GM23338 (cell line): ENCODE measurements around the gene HIBADH. TPM values are rescaled to one million over a fixed set of nuclear protein-coding genes. Genes with fewer than 3 reads are reported as not detected.

Experiments used
- ATAC-seq: fragments of 200-7000 bp; cut with Tn5 transposase; 3 replicates; pipeline ENCODE4 v1.9.1; 2020
- DNase-seq: peaks from one replicate; pipeline ENCODE4 v3.0.0-alpha.2; 2015; ENCODE audit warnings: low spot score
- H2AFZ ChIP-seq: fragments of 200-600 bp; sonication (generic); 2 replicates; pipeline ENCODE4 v1.8.0; 2016; ENCODE audit warnings: antibody characterized with exemption, mild to moderate bottlenecking, moderate library complexity
- H3F3A ChIP-seq: fragments of 200-600 bp; sonication (generic); replicated peaks from 2 replicates; pipeline ENCODE4 v1.8.0; 2017; ENCODE audit warnings: antibody characterized with exemption, mixed run types, low read depth
- H3K27ac ChIP-seq: fragments of 200-600 bp; sonication (generic); 2 replicates; pipeline ENCODE4 v1.6.1; 2016; ENCODE audit warnings: low read depth
- H3K27me3 ChIP-seq: fragments of 200-600 bp; sonication (generic); 2 replicates; pipeline ENCODE4 v1.8.0; 2016; ENCODE audit warnings: mild to moderate bottlenecking, mixed run types, moderate library complexity; ENCODE audit not compliant: insufficient read depth
- H3K36me3 ChIP-seq: fragments of 200-600 bp; sonication (generic); 2 replicates; pipeline ENCODE4 v1.8.0; 2016; ENCODE audit warnings: mild to moderate bottlenecking; ENCODE audit not compliant: insufficient read depth
- H3K4me1 ChIP-seq: fragments of 200-600 bp; sonication (generic); 2 replicates; pipeline ENCODE4 v1.8.0; 2016; ENCODE audit warnings: mild to moderate bottlenecking, moderate library complexity; ENCODE audit not compliant: insufficient read depth
- H3K4me2 ChIP-seq: fragments of 200-600 bp; sonication (generic); 2 replicates; pipeline ENCODE4 v1.7.1; 2017; ENCODE audit warnings: mixed run types
- H3K4me3 ChIP-seq: fragments of 200-600 bp; sonication (generic); 2 replicates; pipeline ENCODE4 v1.6.1; 2016; ENCODE audit warnings: mixed run types
- H3K79me2 ChIP-seq: fragments of 200-600 bp; sonication (generic); replicated peaks from 2 replicates; pipeline ENCODE4 v1.8.0; 2017; ENCODE audit warnings: mild to moderate bottlenecking; ENCODE audit not compliant: insufficient read depth
- H3K9me2 ChIP-seq: fragments of 200-600 bp; sonication (generic); 2 replicates; pipeline ENCODE4 v1.8.0; 2017; ENCODE audit not compliant: insufficient read depth
- H4K20me1 ChIP-seq: fragments of 200-600 bp; sonication (generic); replicated peaks from 2 replicates; pipeline ENCODE4 v1.8.0; 2017; ENCODE audit warnings: mild to moderate bottlenecking; ENCODE audit not compliant: insufficient read depth
- H3K27ac Mint-ChIP-seq: 2 replicates; pipeline ENCODE4 v1.8.0; 2020; ENCODE audit warnings: inconsistent platforms, mild to moderate bottlenecking, moderate library complexity, mixed read lengths
- H3K27me3 Mint-ChIP-seq: 3 replicates; pipeline ENCODE4 v1.8.0; 2022; ENCODE audit warnings: low read depth, mild to moderate bottlenecking, moderate library complexity, mixed read lengths, inconsistent platforms; ENCODE audit not compliant: insufficient read depth, poor library complexity
- H3K36me3 Mint-ChIP-seq: 3 replicates; pipeline ENCODE4 v1.8.0; 2021; ENCODE audit warnings: low read depth, mild to moderate bottlenecking, inconsistent platforms, moderate library complexity, mixed read lengths
- H3K4me1 Mint-ChIP-seq: 3 replicates; pipeline ENCODE4 v1.8.0; 2020; ENCODE audit warnings: mild to moderate bottlenecking, inconsistent platforms, mixed read lengths
- H3K4me3 Mint-ChIP-seq: 3 replicates; pipeline ENCODE4 v1.8.0; 2021; ENCODE audit warnings: moderate library complexity, mild to moderate bottlenecking, inconsistent platforms, mixed read lengths
- H3K9me3 Mint-ChIP-seq: 3 replicates; pipeline ENCODE4 v1.8.0; 2020; ENCODE audit warnings: moderate library complexity, mild to moderate bottlenecking, inconsistent platforms, mixed read lengths
- CREB1 ChIP-seq: fragments of 250-450 bp; sonication (Bioruptor Pico); IDR thresholded peaks from 2 replicates; pipeline ENCODE4 v1.5.0; 2020; ENCODE audit warnings: low read depth, mild to moderate bottlenecking, moderate library complexity
- EZH2 ChIP-seq: fragments of 200-600 bp; sonication (generic); IDR thresholded peaks from one replicate; pipeline ENCODE4 v1.8.0; 2017; ENCODE audit warnings: antibody characterized with exemption, mild to moderate bottlenecking, low read depth; ENCODE audit not compliant: unreplicated experiment
- EZH2phosphoT487 ChIP-seq: fragments of 200-600 bp; sonication (generic); IDR thresholded peaks from one replicate; pipeline ENCODE4 v1.8.1; 2018; ENCODE audit warnings: antibody characterized with exemption; ENCODE audit not compliant: unreplicated experiment
- JUNB ChIP-seq: IDR thresholded peaks from one replicate; pipeline ENCODE4 v1.6.1; 2016; ENCODE audit warnings: antibody characterized with exemption; ENCODE audit not compliant: unreplicated experiment
- POLR2AphosphoS5 ChIP-seq: IDR thresholded peaks from 2 replicates; pipeline ENCODE4 v1.6.1; 2016; ENCODE audit warnings: antibody characterized with exemption, low read depth
- STAT1 ChIP-seq: IDR thresholded peaks from one replicate; pipeline ENCODE4 v1.6.1; 2016; ENCODE audit warnings: antibody characterized with exemption; ENCODE audit not compliant: unreplicated experiment
- ZNF331 ChIP-seq: fragments of 250-450 bp; sonication (Bioruptor Pico); IDR thresholded peaks from 2 replicates; pipeline ENCODE4 v1.5.0; 2020; ENCODE audit warnings: low read depth, mild to moderate bottlenecking, moderate library complexity
- polyA plus RNA-seq: library from polyadenylated mRNA; unstranded; fragments of >200 nt; fragmentation: Nextera tagmentation; extraction: Ambion mirVana; gene quantifications from 2 replicates; pipeline ENCODE4 v1.2.1, GENCODE V29; 2016
- total RNA-seq: library from RNA; depleted of rRNA; stranded (reverse); fragments of >200 nt; shearing (Covaris generic); gene quantifications from 2 replicates; pipeline ENCODE4 v1.2.3, GENCODE V29; 2014
- TF ChIP-seq, protein P1 (sequence below): fragments of 250-450 bp; sonication (Bioruptor Pico); IDR thresholded peaks from 2 replicates; pipeline ENCODE4 v1.5.0; 2020; ENCODE audit warnings: mild to moderate bottlenecking, moderate library complexity
- TF ChIP-seq, protein P2 (sequence below): IDR thresholded peaks from 2 replicates; pipeline ENCODE4 v1.6.1; 2016; ENCODE audit warnings: antibody characterized with exemption
- TF ChIP-seq, protein P3 (sequence below), 2 experiments: fragments of 200-600 bp in 1 of 2; sonication (generic) in 1 of 2; conservative IDR thresholded peaks; 2 replicates each; pipeline versions ENCODE4 v1.5.1 to v1.6.1; 2016 to 2017; ENCODE audit warnings: antibody characterized with exemption in 2 of 2, low read depth in 2 of 2, mild to moderate bottlenecking in 2 of 2, moderate library complexity in 1 of 2
- TF ChIP-seq, protein P4 (sequence below): IDR thresholded peaks from one replicate; pipeline ENCODE4 v1.6.1; 2018; ENCODE audit warnings: antibody characterized with exemption; ENCODE audit not compliant: unreplicated experiment

Gene HIBADH
- total and polyA plus RNA-seq, 2 experiments from 2014 or later: 31.3 to 57.0 TPM

DNA sequence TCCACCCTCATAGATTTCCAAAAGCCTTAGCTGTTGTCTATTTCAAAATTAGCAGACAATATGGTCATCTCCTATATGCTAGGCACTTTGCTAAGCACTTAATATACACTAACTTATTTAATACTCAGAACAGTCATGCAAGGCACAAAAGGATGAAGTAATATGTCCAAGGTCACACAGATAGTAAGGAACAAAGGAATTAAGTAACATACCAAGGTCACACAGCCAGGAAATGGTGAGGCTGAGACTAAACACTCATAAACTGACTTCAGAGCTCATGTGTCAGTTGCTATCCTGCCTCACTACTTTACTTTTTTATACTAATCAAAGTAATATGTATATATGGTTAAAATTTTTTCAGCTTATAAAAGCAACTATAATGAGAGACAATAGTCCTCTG lies 23.6 kb upstream of the HIBADH start:
- Histone ChIP-seq H3K9me2 (no peaks in the 10 kb centered on the region), H3K4me2 (no peak overlapping the region), H3K4me1 (peaks cover 10% of the 10 kb centered on the region; the same call in 1 of the 2 replicates), H2AFZ (no peak overlapping the region), H3K36me3 (no peaks in the 10 kb centered on the region), H3K27me3 (no peaks in the 10 kb centered on the region), H3K4me3 (no peak overlapping the region), H3K79me2 (no peaks in the 10 kb centered on the region), H4K20me1 (no peaks in the 10 kb centered on the region), H3F3A (no peaks in the 10 kb centered on the region), H3K27ac (no peak overlapping the region)
- Mint-ChIP-seq H3K27me3 (peaks cover 2% of the 10 kb centered on the region), H3K9me3 (no peaks in the 10 kb centered on the region), H3K36me3 (no peaks in the 10 kb centered on the region), H3K27ac (no peak overlapping the region), H3K4me3 (no peak overlapping the region), H3K4me1 (peaks cover 10% of the 10 kb centered on the region)
- ATAC-seq (no peak), DNase-seq (no peak)
- TF ChIP-seq, protein P1, sequence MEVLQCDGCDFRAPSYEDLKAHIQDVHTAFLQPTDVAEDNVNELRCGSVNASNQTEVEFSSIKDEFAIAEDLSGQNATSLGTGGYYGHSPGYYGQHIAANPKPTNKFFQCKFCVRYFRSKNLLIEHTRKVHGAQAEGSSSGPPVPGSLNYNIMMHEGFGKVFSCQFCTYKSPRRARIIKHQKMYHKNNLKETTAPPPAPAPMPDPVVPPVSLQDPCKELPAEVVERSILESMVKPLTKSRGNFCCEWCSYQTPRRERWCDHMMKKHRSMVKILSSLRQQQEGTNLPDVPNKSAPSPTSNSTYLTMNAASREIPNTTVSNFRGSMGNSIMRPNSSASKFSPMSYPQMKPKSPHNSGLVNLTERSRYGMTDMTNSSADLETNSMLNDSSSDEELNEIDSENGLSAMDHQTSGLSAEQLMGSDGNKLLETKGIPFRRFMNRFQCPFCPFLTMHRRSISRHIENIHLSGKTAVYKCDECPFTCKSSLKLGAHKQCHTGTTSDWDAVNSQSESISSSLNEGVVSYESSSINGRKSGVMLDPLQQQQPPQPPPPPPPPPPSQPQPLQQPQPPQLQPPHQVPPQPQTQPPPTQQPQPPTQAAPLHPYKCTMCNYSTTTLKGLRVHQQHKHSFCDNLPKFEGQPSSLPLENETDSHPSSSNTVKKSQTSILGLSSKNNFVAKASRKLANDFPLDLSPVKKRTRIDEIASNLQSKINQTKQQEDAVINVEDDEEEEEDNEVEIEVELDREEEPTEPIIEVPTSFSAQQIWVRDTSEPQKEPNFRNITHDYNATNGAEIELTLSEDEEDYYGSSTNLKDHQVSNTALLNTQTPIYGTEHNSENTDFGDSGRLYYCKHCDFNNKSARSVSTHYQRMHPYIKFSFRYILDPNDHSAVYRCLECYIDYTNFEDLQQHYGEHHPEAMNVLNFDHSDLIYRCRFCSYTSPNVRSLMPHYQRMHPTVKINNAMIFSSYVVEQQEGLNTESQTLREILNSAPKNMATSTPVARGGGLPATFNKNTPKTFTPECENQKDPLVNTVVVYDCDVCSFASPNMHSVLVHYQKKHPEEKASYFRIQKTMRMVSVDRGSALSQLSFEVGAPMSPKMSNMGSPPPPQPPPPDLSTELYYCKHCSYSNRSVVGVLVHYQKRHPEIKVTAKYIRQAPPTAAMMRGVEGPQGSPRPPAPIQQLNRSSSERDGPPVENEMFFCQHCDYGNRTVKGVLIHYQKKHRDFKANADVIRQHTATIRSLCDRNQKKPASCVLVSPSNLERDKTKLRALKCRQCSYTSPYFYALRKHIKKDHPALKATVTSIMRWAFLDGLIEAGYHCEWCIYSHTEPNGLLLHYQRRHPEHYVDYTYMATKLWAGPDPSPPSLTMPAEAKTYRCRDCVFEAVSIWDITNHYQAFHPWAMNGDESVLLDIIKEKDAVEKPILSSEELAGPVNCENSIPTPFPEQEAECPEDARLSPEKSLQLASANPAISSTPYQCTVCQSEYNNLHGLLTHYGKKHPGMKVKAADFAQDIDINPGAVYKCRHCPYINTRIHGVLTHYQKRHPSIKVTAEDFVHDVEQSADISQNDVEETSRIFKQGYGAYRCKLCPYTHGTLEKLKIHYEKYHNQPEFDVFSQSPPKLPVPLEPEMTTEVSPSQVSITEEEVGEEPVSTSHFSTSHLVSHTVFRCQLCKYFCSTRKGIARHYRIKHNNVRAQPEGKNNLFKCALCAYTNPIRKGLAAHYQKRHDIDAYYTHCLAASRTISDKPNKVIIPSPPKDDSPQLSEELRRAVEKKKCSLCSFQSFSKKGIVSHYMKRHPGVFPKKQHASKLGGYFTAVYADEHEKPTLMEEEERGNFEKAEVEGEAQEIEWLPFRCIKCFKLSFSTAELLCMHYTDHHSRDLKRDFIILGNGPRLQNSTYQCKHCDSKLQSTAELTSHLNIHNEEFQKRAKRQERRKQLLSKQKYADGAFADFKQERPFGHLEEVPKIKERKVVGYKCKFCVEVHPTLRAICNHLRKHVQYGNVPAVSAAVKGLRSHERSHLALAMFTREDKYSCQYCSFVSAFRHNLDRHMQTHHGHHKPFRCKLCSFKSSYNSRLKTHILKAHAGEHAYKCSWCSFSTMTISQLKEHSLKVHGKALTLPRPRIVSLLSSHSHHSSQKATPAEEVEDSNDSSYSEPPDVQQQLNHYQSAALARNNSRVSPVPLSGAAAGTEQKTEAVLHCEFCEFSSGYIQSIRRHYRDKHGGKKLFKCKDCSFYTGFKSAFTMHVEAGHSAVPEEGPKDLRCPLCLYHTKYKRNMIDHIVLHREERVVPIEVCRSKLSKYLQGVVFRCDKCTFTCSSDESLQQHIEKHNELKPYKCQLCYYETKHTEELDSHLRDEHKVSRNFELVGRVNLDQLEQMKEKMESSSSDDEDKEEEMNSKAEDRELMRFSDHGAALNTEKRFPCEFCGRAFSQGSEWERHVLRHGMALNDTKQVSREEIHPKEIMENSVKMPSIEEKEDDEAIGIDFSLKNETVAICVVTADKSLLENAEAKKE (CRISPR knock-in tag): no peak
- TF ChIP-seq, protein P2, sequence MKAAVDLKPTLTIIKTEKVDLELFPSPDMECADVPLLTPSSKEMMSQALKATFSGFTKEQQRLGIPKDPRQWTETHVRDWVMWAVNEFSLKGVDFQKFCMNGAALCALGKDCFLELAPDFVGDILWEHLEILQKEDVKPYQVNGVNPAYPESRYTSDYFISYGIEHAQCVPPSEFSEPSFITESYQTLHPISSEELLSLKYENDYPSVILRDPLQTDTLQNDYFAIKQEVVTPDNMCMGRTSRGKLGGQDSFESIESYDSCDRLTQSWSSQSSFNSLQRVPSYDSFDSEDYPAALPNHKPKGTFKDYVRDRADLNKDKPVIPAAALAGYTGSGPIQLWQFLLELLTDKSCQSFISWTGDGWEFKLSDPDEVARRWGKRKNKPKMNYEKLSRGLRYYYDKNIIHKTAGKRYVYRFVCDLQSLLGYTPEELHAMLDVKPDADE: no peak
- TF ChIP-seq, protein P3, sequence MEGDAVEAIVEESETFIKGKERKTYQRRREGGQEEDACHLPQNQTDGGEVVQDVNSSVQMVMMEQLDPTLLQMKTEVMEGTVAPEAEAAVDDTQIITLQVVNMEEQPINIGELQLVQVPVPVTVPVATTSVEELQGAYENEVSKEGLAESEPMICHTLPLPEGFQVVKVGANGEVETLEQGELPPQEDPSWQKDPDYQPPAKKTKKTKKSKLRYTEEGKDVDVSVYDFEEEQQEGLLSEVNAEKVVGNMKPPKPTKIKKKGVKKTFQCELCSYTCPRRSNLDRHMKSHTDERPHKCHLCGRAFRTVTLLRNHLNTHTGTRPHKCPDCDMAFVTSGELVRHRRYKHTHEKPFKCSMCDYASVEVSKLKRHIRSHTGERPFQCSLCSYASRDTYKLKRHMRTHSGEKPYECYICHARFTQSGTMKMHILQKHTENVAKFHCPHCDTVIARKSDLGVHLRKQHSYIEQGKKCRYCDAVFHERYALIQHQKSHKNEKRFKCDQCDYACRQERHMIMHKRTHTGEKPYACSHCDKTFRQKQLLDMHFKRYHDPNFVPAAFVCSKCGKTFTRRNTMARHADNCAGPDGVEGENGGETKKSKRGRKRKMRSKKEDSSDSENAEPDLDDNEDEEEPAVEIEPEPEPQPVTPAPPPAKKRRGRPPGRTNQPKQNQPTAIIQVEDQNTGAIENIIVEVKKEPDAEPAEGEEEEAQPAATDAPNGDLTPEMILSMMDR (conservative IDR thresholded peaks at IDR 0.05; ENCODE audit: low read depth in 2 of 2): no peak
- no peak for TF ChIP-seq EZH2phosphoT487
- TF ChIP-seq, protein P4, sequence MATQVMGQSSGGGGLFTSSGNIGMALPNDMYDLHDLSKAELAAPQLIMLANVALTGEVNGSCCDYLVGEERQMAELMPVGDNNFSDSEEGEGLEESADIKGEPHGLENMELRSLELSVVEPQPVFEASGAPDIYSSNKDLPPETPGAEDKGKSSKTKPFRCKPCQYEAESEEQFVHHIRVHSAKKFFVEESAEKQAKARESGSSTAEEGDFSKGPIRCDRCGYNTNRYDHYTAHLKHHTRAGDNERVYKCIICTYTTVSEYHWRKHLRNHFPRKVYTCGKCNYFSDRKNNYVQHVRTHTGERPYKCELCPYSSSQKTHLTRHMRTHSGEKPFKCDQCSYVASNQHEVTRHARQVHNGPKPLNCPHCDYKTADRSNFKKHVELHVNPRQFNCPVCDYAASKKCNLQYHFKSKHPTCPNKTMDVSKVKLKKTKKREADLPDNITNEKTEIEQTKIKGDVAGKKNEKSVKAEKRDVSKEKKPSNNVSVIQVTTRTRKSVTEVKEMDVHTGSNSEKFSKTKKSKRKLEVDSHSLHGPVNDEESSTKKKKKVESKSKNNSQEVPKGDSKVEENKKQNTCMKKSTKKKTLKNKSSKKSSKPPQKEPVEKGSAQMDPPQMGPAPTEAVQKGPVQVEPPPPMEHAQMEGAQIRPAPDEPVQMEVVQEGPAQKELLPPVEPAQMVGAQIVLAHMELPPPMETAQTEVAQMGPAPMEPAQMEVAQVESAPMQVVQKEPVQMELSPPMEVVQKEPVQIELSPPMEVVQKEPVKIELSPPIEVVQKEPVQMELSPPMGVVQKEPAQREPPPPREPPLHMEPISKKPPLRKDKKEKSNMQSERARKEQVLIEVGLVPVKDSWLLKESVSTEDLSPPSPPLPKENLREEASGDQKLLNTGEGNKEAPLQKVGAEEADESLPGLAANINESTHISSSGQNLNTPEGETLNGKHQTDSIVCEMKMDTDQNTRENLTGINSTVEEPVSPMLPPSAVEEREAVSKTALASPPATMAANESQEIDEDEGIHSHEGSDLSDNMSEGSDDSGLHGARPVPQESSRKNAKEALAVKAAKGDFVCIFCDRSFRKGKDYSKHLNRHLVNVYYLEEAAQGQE: no peak
- TF ChIP-seq STAT1: no peak
- no peak for TF ChIP-seq CREB1
- TF ChIP-seq JUNB: no peak
- no peak for TF ChIP-seq POLR2AphosphoS5
- no peak for TF ChIP-seq ZNF331 (CRISPR knock-in tag)
- TF ChIP-seq EZH2: no peak
